Gastrocnemius medialis (tissue), 4 donors: ENCODE data around the gene ROBO2.

Experiments used
- CTCF ChIP-seq, 5 experiments: fragments of 450-650 bp in 3 of 5; fragments of 200-600 bp in 2 of 5; sonication (generic) in 2 of 5; IDR thresholded peaks in 4 of 5; conservative IDR thresholded peaks in 1 of 5; 1 replicate in 4 of 5; 2 replicates in 1 of 5; pipeline ENCODE4 v1.5.1; 2016 to 2019; ENCODE audit warnings: antibody characterized with exemption in 5 of 5, mild to moderate bottlenecking in 3 of 5, moderate library complexity in 3 of 5
- POLR2A ChIP-seq, 2 donors: fragments of 450-650 bp; IDR thresholded peaks; one replicate each; pipeline ENCODE4 v1.6.1; 2017; ENCODE audit warnings: antibody characterized with exemption in 2 of 2, mild to moderate bottlenecking in 2 of 2, moderate library complexity in 2 of 2

DNA sequence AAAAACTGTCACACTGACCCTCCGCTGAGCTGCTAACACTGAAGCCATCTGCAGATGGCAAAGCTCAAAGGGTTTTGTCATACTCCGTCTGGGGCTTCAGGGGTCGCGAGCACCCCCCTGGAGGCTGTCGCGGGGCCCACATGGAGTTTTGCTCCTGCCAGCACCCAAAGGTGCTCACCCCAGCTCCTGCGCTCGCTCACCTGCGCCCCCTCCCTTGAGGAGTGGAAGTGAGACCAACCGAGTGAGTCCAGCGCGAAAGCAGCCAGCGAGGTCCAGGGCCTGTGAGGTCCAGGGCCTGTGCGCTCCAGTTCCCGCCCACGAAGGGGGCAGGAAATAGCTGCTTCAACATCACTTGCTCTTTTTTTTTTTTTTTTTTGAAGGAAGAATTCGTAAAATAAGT is 208.5 kb downstream of the ROBO2 start:
- TF ChIP-seq POLR2A (IDR thresholded peaks at IDR 0.05) (no peak), CTCF (IDR thresholded peaks at IDR 0.05 in 4 of 5, conservative IDR thresholded peaks at IDR 0.05 in 1 of 5) (no peak)
